A549 (cell line): ENCODE measurements around the gene GPATCH4. TPM values are rescaled to one million over a fixed set of nuclear protein-coding genes. Genes with fewer than 3 reads are reported as not detected.
"Not testable (repeated sequence)": the region's sequence is repeated elsewhere in the genome, so short reads cannot be mapped to it uniquely, and the experiment has no call there.

Source experiments
- ATAC-seq, 2 experiments: fragments of 200-7000 bp in 1 of 2; fragments of >200 bp in 1 of 2; cut with Nextera tagmentation in 1 of 2; cut with Tn5 transposase in 1 of 2; 3 replicates each; pipeline versions ENCODE4 v1.8.0 to v1.9.1; 2018 to 2020; ENCODE audit warnings: mild to moderate bottlenecking in 1 of 2, moderate library complexity in 1 of 2
- CTCF ChIA-PET: fragments of 300-600 bp; sonication (Branson Sonifier 250); formaldehyde crosslinking; extraction: SDS; loops from one replicate; lab custom pipeline; 2021; ENCODE audit warnings: antibody characterized with exemption, inconsistent platforms; lab: Yijun Ruan, JAX
- POLR2A ChIA-PET: fragments of 350-600 bp; formaldehyde crosslinking; extraction: SDS; loops from one replicate; lab custom pipeline; 2021; ENCODE audit warnings: antibody characterized with exemption, inconsistent platforms; lab: Yijun Ruan, JAX
- DNase-seq, 2 experiments: peaks; one replicate each; pipeline versions ENCODE4 v3.0.0 to v3.0.0-alpha.2; 2011 to 2016; ENCODE audit warnings: low read depth in 1 of 2, low spot score in 1 of 2
- FAIRE-seq: peaks from 2 replicates; lab custom pipeline; 2011; peaks lifted over from hg19 to GRCh38; lab: Jason Lieb, UNC
- H3K27ac ChIP-seq, 2 experiments: fragments of >200 bp; sonication (Bioruptor Twin); formaldehyde crosslinking; 3 replicates each; pipeline ENCODE4 v1.5.1; 2016 to 2017
- H3K4me1 ChIP-seq: fragments of >200 bp; sonication (Bioruptor Twin); formaldehyde crosslinking; 3 replicates; pipeline ENCODE4 v1.6.1; 2016
- H3K4me2 ChIP-seq: fragments of >200 bp; sonication (Bioruptor Twin); formaldehyde crosslinking; 3 replicates; pipeline ENCODE4 v1.6.1; 2016
- H3K4me3 ChIP-seq: fragments of >200 bp; sonication (Bioruptor Twin); formaldehyde crosslinking; 3 replicates; pipeline ENCODE4 v1.5.1; 2016
- H3K9me3 ChIP-seq: fragments of >200 bp; sonication (Bioruptor Twin); formaldehyde crosslinking; 3 replicates; pipeline ENCODE4 v1.6.1; 2016
- CBX2 ChIP-seq: fragments of 200-600 bp; sonication (generic); IDR thresholded peaks from 2 replicates; pipeline ENCODE4 v1.6.1; 2016; ENCODE audit warnings: low read depth, mild to moderate bottlenecking, borderline replicate concordance
- CEBPB ChIP-seq, 2 experiments: fragments of >200 bp in 1 of 2; sonication (Bioruptor Twin) in 1 of 2; formaldehyde crosslinking in 1 of 2; IDR thresholded peaks; 2 replicates each; pipeline ENCODE4 v1.6.1; 2012 to 2016
- CHD2 ChIP-seq: fragments of 150-350 bp; IDR thresholded peaks from 2 replicates; pipeline ENCODE4 v1.6.1; 2014; ENCODE audit warnings: low read length; ENCODE audit not compliant: partially characterized antibody
- CHD4 ChIP-seq: fragments of 200-600 bp; sonication (generic); IDR thresholded peaks from 2 replicates; pipeline ENCODE4 v1.6.1; 2016; ENCODE audit warnings: antibody characterized with exemption, mild to moderate bottlenecking, borderline replicate concordance
- ESRRA ChIP-seq: fragments of 150-350 bp; IDR thresholded peaks from 2 replicates; pipeline ENCODE4 v1.6.1; 2014; ENCODE audit warnings: mild to moderate bottlenecking, low read length, borderline replicate concordance
- FOXS1 ChIP-seq: fragments of 250-450 bp; sonication (Bioruptor Pico); IDR thresholded peaks from 2 replicates; pipeline ENCODE4 v1.5.0; 2020; ENCODE audit warnings: mild to moderate bottlenecking, moderate library complexity
- HEYL ChIP-seq: fragments of 250-450 bp; sonication (Bioruptor Pico); IDR thresholded peaks from 2 replicates; pipeline ENCODE4 v1.8.0; 2021; ENCODE audit warnings: mild to moderate bottlenecking, moderate library complexity
- KDM1A ChIP-seq: fragments of 200-600 bp; sonication (generic); IDR thresholded peaks from 2 replicates; pipeline ENCODE4 v1.6.1; 2016; ENCODE audit warnings: low read depth, mild to moderate bottlenecking
- MAFK ChIP-seq: fragments of 450-650 bp; IDR thresholded peaks from 2 replicates; pipeline ENCODE4 v1.6.1; 2014; ENCODE audit not compliant: partially characterized antibody
- MAX ChIP-seq: IDR thresholded peaks from 2 replicates; pipeline ENCODE4 v1.6.1; 2012
- NFE2L2 ChIP-seq: fragments of 150-350 bp; conservative IDR thresholded peaks from 2 replicates; pipeline ENCODE4 v1.6.1; 2014; ENCODE audit warnings: low read length
- PHF8 ChIP-seq: fragments of 200-600 bp; sonication (generic); IDR thresholded peaks from 2 replicates; pipeline ENCODE4 v1.6.1; 2016; ENCODE audit warnings: low read depth, mild to moderate bottlenecking, antibody characterized with exemption, moderate library complexity, borderline replicate concordance
- RAD21 ChIP-seq, 2 experiments: fragments of >200 bp in 1 of 2; sonication (Bioruptor Twin) in 1 of 2; formaldehyde crosslinking in 1 of 2; IDR thresholded peaks in 1 of 2; conservative IDR thresholded peaks in 1 of 2; 2 replicates in 1 of 2; 3 replicates in 1 of 2; pipeline ENCODE4 v1.6.1; 2012 to 2018; ENCODE audit warnings: inconsistent platforms in 1 of 2
- RCOR1 ChIP-seq: fragments of 150-350 bp; IDR thresholded peaks from 2 replicates; pipeline ENCODE4 v1.6.1; 2014; ENCODE audit warnings: antibody characterized with exemption, low read length, low read depth
- SMC3 ChIP-seq: fragments of >200 bp; sonication (Bioruptor Twin); formaldehyde crosslinking; IDR thresholded peaks from 3 replicates; pipeline ENCODE4 v1.6.1; 2018; ENCODE audit warnings: inconsistent platforms
- SREBF2 ChIP-seq: fragments of 450-650 bp; IDR thresholded peaks from 2 replicates; pipeline ENCODE4 v1.6.1; 2014; ENCODE audit warnings: mild to moderate bottlenecking, moderate library complexity
- ZSCAN20 ChIP-seq: fragments of 250-450 bp; sonication (Bioruptor Pico); IDR thresholded peaks from 2 replicates; pipeline ENCODE4 v1.8.0; 2022; ENCODE audit warnings: mild to moderate bottlenecking, moderate library complexity
- WGBS: methylation state at CpG from one replicate; pipeline ENCODE4 v1.1.6; 2017; ENCODE audit errors: missing lambda C conversion rate; 5-methylcytosine and 5-hydroxymethylcytosine counted together
- polyA plus RNA-seq, 4 experiments: library from polyadenylated mRNA; depleted of rRNA in 3 of 4; stranded (reverse); fragments of >200 nt; fragmentation: RNase III in 1 of 4; extraction: RNeasy Plus Mini Kit Qiagen cat#74134 plus additional on column Dnase treatment in 1 of 4; gene quantifications; 2 replicates in 3 of 4; 3 replicates in 1 of 4; pipeline ENCODE4 v1.2.3, GENCODE V29; 2011 to 2017
- TF ChIP-seq, protein P1 (sequence below): fragments of >200 bp; sonication (Bioruptor Twin); formaldehyde crosslinking; IDR thresholded peaks from 3 replicates; pipeline ENCODE4 v1.5.1; 2016
- TF ChIP-seq, protein P2 (sequence below): fragments of 250-450 bp; sonication (Bioruptor Pico); IDR thresholded peaks from 2 replicates; pipeline ENCODE4 v1.5.0; 2021; ENCODE audit warnings: mild to moderate bottlenecking, moderate library complexity, borderline replicate concordance
- TF ChIP-seq, protein P3 (sequence below): fragments of >200 bp; sonication (Bioruptor Twin); formaldehyde crosslinking; IDR thresholded peaks from 3 replicates; pipeline ENCODE4 v1.6.1; 2016

GPATCH4 gene
- polyA plus RNA-seq, 2 of the 4 experiments (the other 2 are of a cell fraction) = 68.1 to 85.2 TPM

- ATAC-seq (peak; percentile 98 to 99), DNase-seq (peak; percentile 67 to 84), FAIRE-seq (peak; percentile 73)
- Histone ChIP-seq H3K4me2 (peak overlapping the region; percentile 71), H3K9me3 (no peaks in the 10 kb centered on the region), H3K27ac (peak overlapping the region; percentile 41 to 70; a peak in 4 of 6 replicates), H3K4me3 (no peak overlapping the region), H3K4me1 (peaks cover 8% of the 10 kb centered on the region; the same call in 2 of the 3 replicates)
- 21% methylated on average over 7 of the region's 7 CpGs for WGBS
- CTCF ChIA-PET = interaction anchor here (0.5 to 6.9 kb wide), 57 partner anchors 9 to 256 kb away, joined by 3 to 135 read pairs (median 5); partner anchors contain the start of genes HAPLN2, MEF2D, NAXE and TTC24
- TF ChIP-seq, protein P1, sequence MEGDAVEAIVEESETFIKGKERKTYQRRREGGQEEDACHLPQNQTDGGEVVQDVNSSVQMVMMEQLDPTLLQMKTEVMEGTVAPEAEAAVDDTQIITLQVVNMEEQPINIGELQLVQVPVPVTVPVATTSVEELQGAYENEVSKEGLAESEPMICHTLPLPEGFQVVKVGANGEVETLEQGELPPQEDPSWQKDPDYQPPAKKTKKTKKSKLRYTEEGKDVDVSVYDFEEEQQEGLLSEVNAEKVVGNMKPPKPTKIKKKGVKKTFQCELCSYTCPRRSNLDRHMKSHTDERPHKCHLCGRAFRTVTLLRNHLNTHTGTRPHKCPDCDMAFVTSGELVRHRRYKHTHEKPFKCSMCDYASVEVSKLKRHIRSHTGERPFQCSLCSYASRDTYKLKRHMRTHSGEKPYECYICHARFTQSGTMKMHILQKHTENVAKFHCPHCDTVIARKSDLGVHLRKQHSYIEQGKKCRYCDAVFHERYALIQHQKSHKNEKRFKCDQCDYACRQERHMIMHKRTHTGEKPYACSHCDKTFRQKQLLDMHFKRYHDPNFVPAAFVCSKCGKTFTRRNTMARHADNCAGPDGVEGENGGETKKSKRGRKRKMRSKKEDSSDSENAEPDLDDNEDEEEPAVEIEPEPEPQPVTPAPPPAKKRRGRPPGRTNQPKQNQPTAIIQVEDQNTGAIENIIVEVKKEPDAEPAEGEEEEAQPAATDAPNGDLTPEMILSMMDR = peak; percentile 83
- TF ChIP-seq RAD21 (conservative IDR thresholded peaks at IDR 0.05 in 1 of 2, IDR thresholded peaks at IDR 0.05 in 1 of 2) (peak; percentile 71 to 76), RCOR1 (no peak), ESRRA (no peak), MAX (0 out of 2 replicates have a peak, but pooled peaks have one; percentile 25), SMC3 (peak; percentile 79)
- TF ChIP-seq, protein P2, sequence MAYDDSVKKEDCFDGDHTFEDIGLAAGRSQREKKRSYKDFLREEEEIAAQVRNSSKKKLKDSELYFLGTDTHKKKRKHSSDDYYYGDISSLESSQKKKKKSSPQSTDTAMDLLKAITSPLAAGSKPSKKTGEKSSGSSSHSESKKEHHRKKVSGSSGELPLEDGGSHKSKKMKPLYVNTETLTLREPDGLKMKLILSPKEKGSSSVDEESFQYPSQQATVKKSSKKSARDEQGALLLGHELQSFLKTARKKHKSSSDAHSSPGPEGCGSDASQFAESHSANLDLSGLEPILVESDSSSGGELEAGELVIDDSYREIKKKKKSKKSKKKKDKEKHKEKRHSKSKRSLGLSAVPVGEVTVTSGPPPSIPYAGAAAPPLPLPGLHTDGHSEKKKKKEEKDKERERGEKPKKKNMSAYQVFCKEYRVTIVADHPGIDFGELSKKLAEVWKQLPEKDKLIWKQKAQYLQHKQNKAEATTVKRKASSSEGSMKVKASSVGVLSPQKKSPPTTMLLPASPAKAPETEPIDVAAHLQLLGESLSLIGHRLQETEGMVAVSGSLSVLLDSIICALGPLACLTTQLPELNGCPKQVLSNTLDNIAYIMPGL (CRISPR knock-in tag) = no peak
- POLR2A ChIA-PET = interaction anchor here (1.0 to 1.8 kb wide), 2 partner anchors 16 to 151 kb away, joined by 7 read pairs; partner anchors contain the start of gene NAXE
Observed at GRCh38 chr1:156608036-156608674, 6.9 kb upstream of the GPATCH4 start.

DNA sequence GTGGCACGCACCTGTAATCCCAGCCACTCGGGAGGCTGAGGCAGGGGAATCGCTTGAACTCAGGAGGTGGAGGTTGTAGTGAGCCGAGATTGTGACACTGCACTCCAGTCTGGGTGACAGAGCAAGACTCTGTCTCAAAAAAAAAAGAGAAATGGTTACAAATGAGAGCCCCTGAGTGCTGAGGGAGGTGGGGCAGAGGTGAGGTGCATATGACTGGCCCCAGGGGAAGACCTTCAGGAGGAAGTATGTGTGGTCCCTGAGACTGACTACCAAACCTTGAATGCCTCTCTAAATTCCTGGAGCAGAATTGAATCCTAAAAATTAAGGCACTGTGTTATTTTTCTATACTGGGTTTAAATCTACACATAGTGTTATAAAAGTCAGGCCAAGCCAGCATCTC is 6.1 kb upstream of the GPATCH4 start:
- H3K4me2 ChIP-seq, ATAC-seq, FAIRE-seq, H3K27ac ChIP-seq, H3K4me3 ChIP-seq, POLR2A ChIA-PET, H3K9me3 ChIP-seq, DNase-seq: not testable (repeated sequence)
- CTCF ChIA-PET = interaction anchor here (0.7 to 6.9 kb wide), 30 partner anchors 9 to 236 kb away, joined by 3 to 135 read pairs (median 8); partner anchors contain the start of genes HAPLN2, MEF2D and NAXE
- 55% methylated on average over 4 of the region's 4 CpGs for WGBS
- peaks cover 13% of the 10 kb centered on the region; the same call in 2 of the 3 replicates for H3K4me1 ChIP-seq

GRCh38 chr1:156602557-156602993 is 1.3 kb upstream of the GPATCH4 start:
- DNase-seq (peak; percentile 45 to 48), ATAC-seq (peak; percentile 22 to 40; a peak in 5 of 6 replicates), FAIRE-seq (no peak)
- ChIA-PET POLR2A (no interaction called here), CTCF (interaction anchor here (0.7 to 5.1 kb wide), 11 partner anchors 9 to 224 kb away, joined by 3 to 23 read pairs (median 4); partner anchors contain the start of genes HAPLN2, NAXE and TTC24)
- TF ChIP-seq SREBF2 (no peak), HEYL (CRISPR knock-in tag) (no peak), CEBPB (IDR thresholded peaks at IDR 0.05) (no peak), SMC3 (peak; percentile 10; the same call in 1 of the 3 replicates), NFE2L2 (no peak), RAD21 (conservative IDR thresholded peaks at IDR 0.05 in 1 of 2, IDR thresholded peaks at IDR 0.05 in 1 of 2) (peak in 1 of 2 experiments; percentile 41; a peak in 3 of 5 replicates), ESRRA (no peak), FOXS1 (CRISPR knock-in tag) (no peak), CHD2 (no peak), CHD4 (no peak), PHF8 (no peak), MAFK (no peak), ZSCAN20 (CRISPR knock-in tag) (no peak), KDM1A (no peak), CBX2 (no peak)
- TF ChIP-seq, protein P3, sequence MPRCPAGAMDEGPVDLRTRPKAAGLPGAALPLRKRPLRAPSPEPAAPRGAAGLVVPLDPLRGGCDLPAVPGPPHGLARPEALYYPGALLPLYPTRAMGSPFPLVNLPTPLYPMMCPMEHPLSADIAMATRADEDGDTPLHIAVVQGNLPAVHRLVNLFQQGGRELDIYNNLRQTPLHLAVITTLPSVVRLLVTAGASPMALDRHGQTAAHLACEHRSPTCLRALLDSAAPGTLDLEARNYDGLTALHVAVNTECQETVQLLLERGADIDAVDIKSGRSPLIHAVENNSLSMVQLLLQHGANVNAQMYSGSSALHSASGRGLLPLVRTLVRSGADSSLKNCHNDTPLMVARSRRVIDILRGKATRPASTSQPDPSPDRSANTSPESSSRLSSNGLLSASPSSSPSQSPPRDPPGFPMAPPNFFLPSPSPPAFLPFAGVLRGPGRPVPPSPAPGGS = no peak
- TF ChIP-seq, protein P1 = peak; percentile 63
- no peak overlapping the region for H3K4me3 ChIP-seq
- H3K4me2 ChIP-seq = peak overlapping the region; percentile 80
- peaks cover 19% of the 10 kb centered on the region for H3K4me1 ChIP-seq
- peak overlapping the region; percentile 6 to 94; a peak in 3 of 6 replicates for H3K27ac ChIP-seq
- no peaks in the 10 kb centered on the region for H3K9me3 ChIP-seq
- WGBS = 31% methylated on average over 10 of the region's 10 CpGs
